GM23338 (cell line): ENCODE results near the gene ATAD3B.

Experiments
- CREB1 ChIP-seq: fragments of 250-450 bp; sonication (Bioruptor Pico); IDR thresholded peaks from 2 replicates; pipeline ENCODE4 v1.5.0; 2020; ENCODE audit warnings: low read depth, mild to moderate bottlenecking, moderate library complexity
- EZH2 ChIP-seq: fragments of 200-600 bp; sonication (generic); IDR thresholded peaks from one replicate; pipeline ENCODE4 v1.8.0; 2017; ENCODE audit warnings: antibody characterized with exemption, mild to moderate bottlenecking, low read depth; ENCODE audit not compliant: unreplicated experiment
- EZH2phosphoT487 ChIP-seq: fragments of 200-600 bp; sonication (generic); IDR thresholded peaks from one replicate; pipeline ENCODE4 v1.8.1; 2018; ENCODE audit warnings: antibody characterized with exemption; ENCODE audit not compliant: unreplicated experiment
- JUNB ChIP-seq: IDR thresholded peaks from one replicate; pipeline ENCODE4 v1.6.1; 2016; ENCODE audit warnings: antibody characterized with exemption; ENCODE audit not compliant: unreplicated experiment
- NANOG ChIP-seq: IDR thresholded peaks from 2 replicates; pipeline ENCODE4 v1.6.1; 2016; ENCODE audit warnings: antibody characterized with exemption, borderline replicate concordance
- POLR2AphosphoS5 ChIP-seq: IDR thresholded peaks from 2 replicates; pipeline ENCODE4 v1.6.1; 2016; ENCODE audit warnings: antibody characterized with exemption, low read depth
- STAT1 ChIP-seq: IDR thresholded peaks from one replicate; pipeline ENCODE4 v1.6.1; 2016; ENCODE audit warnings: antibody characterized with exemption; ENCODE audit not compliant: unreplicated experiment
- ZNF114 ChIP-seq: fragments of 250-450 bp; sonication (Bioruptor Pico); IDR thresholded peaks from 2 replicates; pipeline ENCODE4 v1.5.0; 2020; ENCODE audit warnings: mild to moderate bottlenecking, moderate library complexity
- ZNF331 ChIP-seq: fragments of 250-450 bp; sonication (Bioruptor Pico); IDR thresholded peaks from 2 replicates; pipeline ENCODE4 v1.5.0; 2020; ENCODE audit warnings: low read depth, mild to moderate bottlenecking, moderate library complexity
- TF ChIP-seq, protein P1 (sequence below), 2 experiments: fragments of 200-600 bp in 1 of 2; sonication (generic) in 1 of 2; conservative IDR thresholded peaks; 2 replicates each; pipeline versions ENCODE4 v1.5.1 to v1.6.1; 2016 to 2017; ENCODE audit warnings: antibody characterized with exemption in 2 of 2, low read depth in 2 of 2, mild to moderate bottlenecking in 2 of 2, moderate library complexity in 1 of 2
- TF ChIP-seq, protein P2 (sequence below): IDR thresholded peaks from one replicate; pipeline ENCODE4 v1.6.1; 2018; ENCODE audit warnings: antibody characterized with exemption; ENCODE audit not compliant: unreplicated experiment
- TF ChIP-seq, protein P3 (sequence below): IDR thresholded peaks from 2 replicates; pipeline ENCODE4 v1.6.1; 2016; ENCODE audit warnings: antibody characterized with exemption
- TF ChIP-seq, protein P4 (sequence below): fragments of 250-450 bp; sonication (Bioruptor Pico); IDR thresholded peaks from 2 replicates; pipeline ENCODE4 v1.5.0; 2020; ENCODE audit warnings: mild to moderate bottlenecking, moderate library complexity

DNA sequence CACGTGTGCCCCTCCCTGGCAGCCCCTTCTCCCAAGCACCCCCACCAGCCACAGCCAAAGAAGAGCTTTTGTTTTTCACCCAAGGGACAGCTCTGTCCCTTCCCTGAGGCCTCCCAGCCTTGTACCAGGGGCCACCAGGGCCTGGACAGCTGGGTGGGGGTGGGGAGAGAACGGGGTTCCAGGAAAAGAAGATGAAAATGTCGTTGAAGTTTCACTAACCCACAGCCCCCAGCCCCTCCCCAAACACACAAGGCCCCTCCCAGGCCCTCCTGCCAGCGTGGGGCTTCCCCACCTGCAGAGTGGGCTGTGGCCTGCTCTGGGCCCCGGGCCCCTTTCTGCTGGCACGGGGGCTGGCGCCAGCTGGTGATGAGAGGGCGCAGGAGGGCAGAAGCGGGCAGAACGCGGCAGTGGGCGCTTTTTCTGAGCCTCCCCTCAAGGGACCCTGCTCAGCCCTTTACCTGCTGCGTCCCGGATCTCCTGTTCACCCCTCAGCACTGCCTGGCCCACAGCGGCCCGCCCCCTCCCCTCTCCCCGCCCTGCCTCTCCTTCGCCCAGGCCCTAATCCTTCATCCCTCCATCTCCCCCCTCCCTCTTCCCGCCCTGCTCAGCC lies 45.0 kb upstream of the ATAD3B start:
- TF ChIP-seq POLR2AphosphoS5 (no peak), EZH2 (no peak), JUNB (no peak), ZNF114 (no peak), STAT1 (no peak), CREB1 (CRISPR knock-in tag) (no peak), EZH2phosphoT487 (no peak), NANOG (no peak), ZNF331 (CRISPR knock-in tag) (no peak)
- TF ChIP-seq, protein P1, sequence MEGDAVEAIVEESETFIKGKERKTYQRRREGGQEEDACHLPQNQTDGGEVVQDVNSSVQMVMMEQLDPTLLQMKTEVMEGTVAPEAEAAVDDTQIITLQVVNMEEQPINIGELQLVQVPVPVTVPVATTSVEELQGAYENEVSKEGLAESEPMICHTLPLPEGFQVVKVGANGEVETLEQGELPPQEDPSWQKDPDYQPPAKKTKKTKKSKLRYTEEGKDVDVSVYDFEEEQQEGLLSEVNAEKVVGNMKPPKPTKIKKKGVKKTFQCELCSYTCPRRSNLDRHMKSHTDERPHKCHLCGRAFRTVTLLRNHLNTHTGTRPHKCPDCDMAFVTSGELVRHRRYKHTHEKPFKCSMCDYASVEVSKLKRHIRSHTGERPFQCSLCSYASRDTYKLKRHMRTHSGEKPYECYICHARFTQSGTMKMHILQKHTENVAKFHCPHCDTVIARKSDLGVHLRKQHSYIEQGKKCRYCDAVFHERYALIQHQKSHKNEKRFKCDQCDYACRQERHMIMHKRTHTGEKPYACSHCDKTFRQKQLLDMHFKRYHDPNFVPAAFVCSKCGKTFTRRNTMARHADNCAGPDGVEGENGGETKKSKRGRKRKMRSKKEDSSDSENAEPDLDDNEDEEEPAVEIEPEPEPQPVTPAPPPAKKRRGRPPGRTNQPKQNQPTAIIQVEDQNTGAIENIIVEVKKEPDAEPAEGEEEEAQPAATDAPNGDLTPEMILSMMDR (conservative IDR thresholded peaks at IDR 0.05; ENCODE audit: low read depth in 2 of 2) = no peak
- TF ChIP-seq, protein P2, sequence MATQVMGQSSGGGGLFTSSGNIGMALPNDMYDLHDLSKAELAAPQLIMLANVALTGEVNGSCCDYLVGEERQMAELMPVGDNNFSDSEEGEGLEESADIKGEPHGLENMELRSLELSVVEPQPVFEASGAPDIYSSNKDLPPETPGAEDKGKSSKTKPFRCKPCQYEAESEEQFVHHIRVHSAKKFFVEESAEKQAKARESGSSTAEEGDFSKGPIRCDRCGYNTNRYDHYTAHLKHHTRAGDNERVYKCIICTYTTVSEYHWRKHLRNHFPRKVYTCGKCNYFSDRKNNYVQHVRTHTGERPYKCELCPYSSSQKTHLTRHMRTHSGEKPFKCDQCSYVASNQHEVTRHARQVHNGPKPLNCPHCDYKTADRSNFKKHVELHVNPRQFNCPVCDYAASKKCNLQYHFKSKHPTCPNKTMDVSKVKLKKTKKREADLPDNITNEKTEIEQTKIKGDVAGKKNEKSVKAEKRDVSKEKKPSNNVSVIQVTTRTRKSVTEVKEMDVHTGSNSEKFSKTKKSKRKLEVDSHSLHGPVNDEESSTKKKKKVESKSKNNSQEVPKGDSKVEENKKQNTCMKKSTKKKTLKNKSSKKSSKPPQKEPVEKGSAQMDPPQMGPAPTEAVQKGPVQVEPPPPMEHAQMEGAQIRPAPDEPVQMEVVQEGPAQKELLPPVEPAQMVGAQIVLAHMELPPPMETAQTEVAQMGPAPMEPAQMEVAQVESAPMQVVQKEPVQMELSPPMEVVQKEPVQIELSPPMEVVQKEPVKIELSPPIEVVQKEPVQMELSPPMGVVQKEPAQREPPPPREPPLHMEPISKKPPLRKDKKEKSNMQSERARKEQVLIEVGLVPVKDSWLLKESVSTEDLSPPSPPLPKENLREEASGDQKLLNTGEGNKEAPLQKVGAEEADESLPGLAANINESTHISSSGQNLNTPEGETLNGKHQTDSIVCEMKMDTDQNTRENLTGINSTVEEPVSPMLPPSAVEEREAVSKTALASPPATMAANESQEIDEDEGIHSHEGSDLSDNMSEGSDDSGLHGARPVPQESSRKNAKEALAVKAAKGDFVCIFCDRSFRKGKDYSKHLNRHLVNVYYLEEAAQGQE = no peak
- TF ChIP-seq, protein P3, sequence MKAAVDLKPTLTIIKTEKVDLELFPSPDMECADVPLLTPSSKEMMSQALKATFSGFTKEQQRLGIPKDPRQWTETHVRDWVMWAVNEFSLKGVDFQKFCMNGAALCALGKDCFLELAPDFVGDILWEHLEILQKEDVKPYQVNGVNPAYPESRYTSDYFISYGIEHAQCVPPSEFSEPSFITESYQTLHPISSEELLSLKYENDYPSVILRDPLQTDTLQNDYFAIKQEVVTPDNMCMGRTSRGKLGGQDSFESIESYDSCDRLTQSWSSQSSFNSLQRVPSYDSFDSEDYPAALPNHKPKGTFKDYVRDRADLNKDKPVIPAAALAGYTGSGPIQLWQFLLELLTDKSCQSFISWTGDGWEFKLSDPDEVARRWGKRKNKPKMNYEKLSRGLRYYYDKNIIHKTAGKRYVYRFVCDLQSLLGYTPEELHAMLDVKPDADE = no peak
- TF ChIP-seq, protein P4, sequence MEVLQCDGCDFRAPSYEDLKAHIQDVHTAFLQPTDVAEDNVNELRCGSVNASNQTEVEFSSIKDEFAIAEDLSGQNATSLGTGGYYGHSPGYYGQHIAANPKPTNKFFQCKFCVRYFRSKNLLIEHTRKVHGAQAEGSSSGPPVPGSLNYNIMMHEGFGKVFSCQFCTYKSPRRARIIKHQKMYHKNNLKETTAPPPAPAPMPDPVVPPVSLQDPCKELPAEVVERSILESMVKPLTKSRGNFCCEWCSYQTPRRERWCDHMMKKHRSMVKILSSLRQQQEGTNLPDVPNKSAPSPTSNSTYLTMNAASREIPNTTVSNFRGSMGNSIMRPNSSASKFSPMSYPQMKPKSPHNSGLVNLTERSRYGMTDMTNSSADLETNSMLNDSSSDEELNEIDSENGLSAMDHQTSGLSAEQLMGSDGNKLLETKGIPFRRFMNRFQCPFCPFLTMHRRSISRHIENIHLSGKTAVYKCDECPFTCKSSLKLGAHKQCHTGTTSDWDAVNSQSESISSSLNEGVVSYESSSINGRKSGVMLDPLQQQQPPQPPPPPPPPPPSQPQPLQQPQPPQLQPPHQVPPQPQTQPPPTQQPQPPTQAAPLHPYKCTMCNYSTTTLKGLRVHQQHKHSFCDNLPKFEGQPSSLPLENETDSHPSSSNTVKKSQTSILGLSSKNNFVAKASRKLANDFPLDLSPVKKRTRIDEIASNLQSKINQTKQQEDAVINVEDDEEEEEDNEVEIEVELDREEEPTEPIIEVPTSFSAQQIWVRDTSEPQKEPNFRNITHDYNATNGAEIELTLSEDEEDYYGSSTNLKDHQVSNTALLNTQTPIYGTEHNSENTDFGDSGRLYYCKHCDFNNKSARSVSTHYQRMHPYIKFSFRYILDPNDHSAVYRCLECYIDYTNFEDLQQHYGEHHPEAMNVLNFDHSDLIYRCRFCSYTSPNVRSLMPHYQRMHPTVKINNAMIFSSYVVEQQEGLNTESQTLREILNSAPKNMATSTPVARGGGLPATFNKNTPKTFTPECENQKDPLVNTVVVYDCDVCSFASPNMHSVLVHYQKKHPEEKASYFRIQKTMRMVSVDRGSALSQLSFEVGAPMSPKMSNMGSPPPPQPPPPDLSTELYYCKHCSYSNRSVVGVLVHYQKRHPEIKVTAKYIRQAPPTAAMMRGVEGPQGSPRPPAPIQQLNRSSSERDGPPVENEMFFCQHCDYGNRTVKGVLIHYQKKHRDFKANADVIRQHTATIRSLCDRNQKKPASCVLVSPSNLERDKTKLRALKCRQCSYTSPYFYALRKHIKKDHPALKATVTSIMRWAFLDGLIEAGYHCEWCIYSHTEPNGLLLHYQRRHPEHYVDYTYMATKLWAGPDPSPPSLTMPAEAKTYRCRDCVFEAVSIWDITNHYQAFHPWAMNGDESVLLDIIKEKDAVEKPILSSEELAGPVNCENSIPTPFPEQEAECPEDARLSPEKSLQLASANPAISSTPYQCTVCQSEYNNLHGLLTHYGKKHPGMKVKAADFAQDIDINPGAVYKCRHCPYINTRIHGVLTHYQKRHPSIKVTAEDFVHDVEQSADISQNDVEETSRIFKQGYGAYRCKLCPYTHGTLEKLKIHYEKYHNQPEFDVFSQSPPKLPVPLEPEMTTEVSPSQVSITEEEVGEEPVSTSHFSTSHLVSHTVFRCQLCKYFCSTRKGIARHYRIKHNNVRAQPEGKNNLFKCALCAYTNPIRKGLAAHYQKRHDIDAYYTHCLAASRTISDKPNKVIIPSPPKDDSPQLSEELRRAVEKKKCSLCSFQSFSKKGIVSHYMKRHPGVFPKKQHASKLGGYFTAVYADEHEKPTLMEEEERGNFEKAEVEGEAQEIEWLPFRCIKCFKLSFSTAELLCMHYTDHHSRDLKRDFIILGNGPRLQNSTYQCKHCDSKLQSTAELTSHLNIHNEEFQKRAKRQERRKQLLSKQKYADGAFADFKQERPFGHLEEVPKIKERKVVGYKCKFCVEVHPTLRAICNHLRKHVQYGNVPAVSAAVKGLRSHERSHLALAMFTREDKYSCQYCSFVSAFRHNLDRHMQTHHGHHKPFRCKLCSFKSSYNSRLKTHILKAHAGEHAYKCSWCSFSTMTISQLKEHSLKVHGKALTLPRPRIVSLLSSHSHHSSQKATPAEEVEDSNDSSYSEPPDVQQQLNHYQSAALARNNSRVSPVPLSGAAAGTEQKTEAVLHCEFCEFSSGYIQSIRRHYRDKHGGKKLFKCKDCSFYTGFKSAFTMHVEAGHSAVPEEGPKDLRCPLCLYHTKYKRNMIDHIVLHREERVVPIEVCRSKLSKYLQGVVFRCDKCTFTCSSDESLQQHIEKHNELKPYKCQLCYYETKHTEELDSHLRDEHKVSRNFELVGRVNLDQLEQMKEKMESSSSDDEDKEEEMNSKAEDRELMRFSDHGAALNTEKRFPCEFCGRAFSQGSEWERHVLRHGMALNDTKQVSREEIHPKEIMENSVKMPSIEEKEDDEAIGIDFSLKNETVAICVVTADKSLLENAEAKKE (CRISPR knock-in tag) = no peak
